ENCODE data around the gene SEC14L3. TPM values are rescaled to one million over a fixed set of nuclear protein-coding genes. Genes with fewer than 3 reads are reported as not detected.

SEC14L3 gene
- total RNA-seq, 1 donor from 2014 or later, result not detected

DNA sequence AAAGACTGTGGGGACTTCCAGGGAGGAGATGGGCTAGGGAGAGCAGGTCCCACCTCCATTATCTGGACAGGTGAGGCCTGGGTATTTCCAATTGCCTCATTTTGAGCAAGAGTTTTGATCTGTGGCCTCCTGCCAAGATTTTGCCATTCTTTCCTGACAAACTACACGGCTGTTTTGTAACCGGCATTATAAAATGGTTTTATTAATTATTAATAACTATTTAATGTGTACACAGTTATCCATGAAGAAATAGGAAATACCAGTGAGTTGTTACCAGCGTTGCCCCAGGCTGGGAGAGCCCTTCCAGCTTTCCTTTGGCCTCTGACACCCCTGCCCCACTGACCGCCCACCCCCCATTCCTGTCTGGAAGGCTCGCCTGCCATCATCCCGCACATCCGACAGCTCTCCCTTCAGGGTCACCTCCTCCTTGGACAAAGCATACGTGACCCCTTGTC, 14.9 kb upstream of the SEC14L3 start:
- Mint-ChIP-seq H3K4me1 (peaks cover 4% of the 10 kb centered on the region), H3K27me3 (ENCODE audit: low read depth) (peaks cover 23% of the 10 kb centered on the region), H3K36me3 (no peaks in the 10 kb centered on the region), H3K27ac (no peak overlapping the region), H3K4me3 (no peak overlapping the region), H3K9me3 (peaks cover 7% of the 10 kb centered on the region)
- no peak for DNase-seq (ENCODE audit: low spot score in 2 of 2, unreplicated experiment in 2 of 2)
- TF ChIP-seq, protein P1, sequence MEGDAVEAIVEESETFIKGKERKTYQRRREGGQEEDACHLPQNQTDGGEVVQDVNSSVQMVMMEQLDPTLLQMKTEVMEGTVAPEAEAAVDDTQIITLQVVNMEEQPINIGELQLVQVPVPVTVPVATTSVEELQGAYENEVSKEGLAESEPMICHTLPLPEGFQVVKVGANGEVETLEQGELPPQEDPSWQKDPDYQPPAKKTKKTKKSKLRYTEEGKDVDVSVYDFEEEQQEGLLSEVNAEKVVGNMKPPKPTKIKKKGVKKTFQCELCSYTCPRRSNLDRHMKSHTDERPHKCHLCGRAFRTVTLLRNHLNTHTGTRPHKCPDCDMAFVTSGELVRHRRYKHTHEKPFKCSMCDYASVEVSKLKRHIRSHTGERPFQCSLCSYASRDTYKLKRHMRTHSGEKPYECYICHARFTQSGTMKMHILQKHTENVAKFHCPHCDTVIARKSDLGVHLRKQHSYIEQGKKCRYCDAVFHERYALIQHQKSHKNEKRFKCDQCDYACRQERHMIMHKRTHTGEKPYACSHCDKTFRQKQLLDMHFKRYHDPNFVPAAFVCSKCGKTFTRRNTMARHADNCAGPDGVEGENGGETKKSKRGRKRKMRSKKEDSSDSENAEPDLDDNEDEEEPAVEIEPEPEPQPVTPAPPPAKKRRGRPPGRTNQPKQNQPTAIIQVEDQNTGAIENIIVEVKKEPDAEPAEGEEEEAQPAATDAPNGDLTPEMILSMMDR (IDR thresholded peaks at IDR 0.05; ENCODE audit: unreplicated experiment), result no peak

DNA sequence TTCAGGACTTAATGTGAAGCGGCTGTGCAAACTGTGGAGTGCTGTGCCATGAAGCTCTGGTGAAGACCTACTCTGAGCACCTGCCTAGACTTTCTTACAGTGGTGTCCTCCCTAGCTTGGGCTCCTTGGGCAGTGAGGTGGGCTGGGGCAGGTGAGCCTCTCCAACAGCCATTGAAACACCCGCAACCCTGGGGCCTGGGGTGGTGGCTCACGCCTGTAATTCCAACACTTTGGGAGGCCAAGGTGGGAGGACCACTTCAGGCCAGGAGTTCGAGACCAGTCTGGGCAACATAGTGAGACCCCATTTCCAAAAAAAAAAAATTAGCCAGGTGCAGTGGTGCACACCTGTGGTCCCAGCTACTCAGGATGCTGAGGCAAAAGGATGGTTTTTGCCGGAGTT, 14.3 kb upstream of the SEC14L3 start:
- no peak overlapping the region for H3K4me3 Mint-ChIP-seq

DNA sequence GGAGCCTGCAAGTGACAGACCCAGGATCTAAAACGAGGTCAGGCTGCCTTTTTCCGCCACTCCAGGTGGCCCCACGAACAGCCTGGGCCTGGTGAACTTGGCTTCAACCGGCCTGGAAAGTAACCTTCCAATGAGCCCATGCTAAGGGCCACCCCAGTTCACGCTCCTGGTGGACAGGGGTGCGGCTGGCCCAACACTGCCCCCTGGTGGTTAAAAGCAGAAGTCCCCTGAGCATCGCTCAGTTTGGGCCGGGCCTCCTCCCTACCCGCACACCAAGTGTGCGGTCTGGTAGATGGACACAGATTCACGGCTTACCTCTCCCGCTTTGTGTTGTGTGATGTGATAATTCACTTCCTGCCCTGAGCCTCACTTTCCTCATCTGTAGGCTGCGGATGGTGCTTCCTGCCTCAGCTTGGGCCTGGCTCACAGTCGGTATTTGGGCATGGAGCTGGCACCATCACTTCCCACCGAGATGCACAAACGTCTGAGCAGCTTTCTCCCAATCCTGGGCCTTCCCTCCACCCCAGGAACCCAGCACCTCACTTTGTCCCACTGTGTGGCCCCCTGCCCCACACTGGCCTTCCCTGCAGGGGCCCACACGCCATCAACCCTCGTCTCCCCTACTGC, 13.7 kb upstream of the SEC14L3 start:
- Mint-ChIP-seq H3K27me3 (ENCODE audit: low read depth) (peaks cover 16% of the 10 kb centered on the region), H3K4me3 (no peak overlapping the region), H3K4me1 (peaks cover 4% of the 10 kb centered on the region), H3K27ac (no peak overlapping the region), H3K9me3 (peaks cover 7% of the 10 kb centered on the region), H3K36me3 (no peaks in the 10 kb centered on the region)
- TF ChIP-seq, protein P1 (IDR thresholded peaks at IDR 0.05; ENCODE audit: unreplicated experiment), result peak; percentile 97
- peak; percentile 39 to 74 for DNase-seq (ENCODE audit: low spot score in 2 of 2, unreplicated experiment in 2 of 2)

More for the DNA sequence above, 14.3 kb upstream of the SEC14L3 start:
- H3K27ac Mint-ChIP-seq, result no peak overlapping the region
- DNase-seq (ENCODE audit: low spot score in 2 of 2, unreplicated experiment in 2 of 2), result no peak
- no peaks in the 10 kb centered on the region for H3K36me3 Mint-ChIP-seq
- H3K4me1 Mint-ChIP-seq, result peaks cover 4% of the 10 kb centered on the region
- peaks cover 7% of the 10 kb centered on the region for H3K9me3 Mint-ChIP-seq
- TF ChIP-seq, protein P1 (IDR thresholded peaks at IDR 0.05; ENCODE audit: unreplicated experiment), result no peak
- H3K27me3 Mint-ChIP-seq (ENCODE audit: low read depth), result peaks cover 22% of the 10 kb centered on the region

DNA sequence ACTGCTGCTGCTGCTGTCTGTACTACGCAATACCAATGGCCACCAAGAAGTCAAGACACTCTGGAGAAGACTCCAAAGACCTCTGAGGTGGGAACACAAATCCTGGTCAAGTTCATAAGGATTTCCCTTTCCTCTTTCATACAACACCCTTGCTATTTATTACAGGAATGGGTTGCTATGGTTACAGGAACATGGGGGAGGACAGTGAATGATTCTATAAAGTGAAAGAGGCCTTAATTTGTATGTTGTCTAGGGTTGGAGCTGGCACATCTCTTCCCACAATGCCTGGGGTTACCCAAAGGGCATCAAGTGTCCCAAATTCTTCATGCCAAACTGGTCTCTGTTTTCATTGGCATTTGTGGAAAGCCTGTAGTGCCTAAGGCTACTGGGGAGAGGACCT, 11.4 kb upstream of the SEC14L3 start:
- H3K36me3 Mint-ChIP-seq, result no peaks in the 10 kb centered on the region
- no peak for DNase-seq (ENCODE audit: low spot score in 2 of 2, unreplicated experiment in 2 of 2)
- no peak overlapping the region for H3K4me3 Mint-ChIP-seq
- peaks cover 7% of the 10 kb centered on the region for H3K9me3 Mint-ChIP-seq
- peaks cover 4% of the 10 kb centered on the region for H3K4me1 Mint-ChIP-seq
- H3K27ac Mint-ChIP-seq, result no peak overlapping the region
- peaks cover 13% of the 10 kb centered on the region for H3K27me3 Mint-ChIP-seq (ENCODE audit: low read depth)
- TF ChIP-seq, protein P1 (IDR thresholded peaks at IDR 0.05; ENCODE audit: unreplicated experiment), result no peak

DNA sequence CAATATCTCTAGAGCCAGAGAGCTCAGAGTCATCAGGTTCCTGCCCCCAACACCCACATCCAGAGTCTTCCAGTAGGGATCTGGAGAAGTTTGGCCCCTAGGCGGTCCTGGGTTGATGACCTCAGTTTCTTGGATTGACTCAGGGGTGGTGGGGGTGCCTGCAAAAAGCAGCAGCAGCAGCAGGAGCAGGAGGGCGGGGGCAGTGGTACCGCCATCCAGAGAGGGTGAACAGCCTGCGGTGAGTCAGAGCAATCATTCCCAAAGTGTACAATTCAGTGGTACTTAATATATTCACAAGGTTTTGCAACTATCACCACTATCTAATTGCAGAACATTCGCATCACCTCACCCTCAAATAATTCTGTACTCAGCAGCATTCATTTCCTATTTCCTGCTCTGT, 9.9 kb upstream of the SEC14L3 start:
- Mint-ChIP-seq H3K36me3 (no peaks in the 10 kb centered on the region), H3K4me1 (peaks cover 4% of the 10 kb centered on the region), H3K27me3 (ENCODE audit: low read depth) (peaks cover 19% of the 10 kb centered on the region), H3K9me3 (peaks cover 7% of the 10 kb centered on the region), H3K4me3 (no peak overlapping the region), H3K27ac (no peak overlapping the region)
- TF ChIP-seq, protein P1 (IDR thresholded peaks at IDR 0.05; ENCODE audit: unreplicated experiment), result no peak
- DNase-seq (ENCODE audit: low spot score in 2 of 2, unreplicated experiment in 2 of 2), result no peak
